Adrenal gland (tissue), 5 donors: ENCODE data around the gene SOHLH1.

Experiments
- CTCF ChIP-seq, 6 experiments: fragments of 450-650 bp in 4 of 6; fragments of 200-600 bp in 2 of 6; sonication (generic) in 1 of 6; IDR thresholded peaks; 1 replicate in 5 of 6; 2 replicates in 1 of 6; pipeline versions ENCODE4 v1.5.1 to v1.8.0; 2016 to 2021; ENCODE audit warnings: antibody characterized with exemption in 6 of 6, mild to moderate bottlenecking in 2 of 6, moderate library complexity in 1 of 6
- POLR2A ChIP-seq, 2 donors: fragments of 450-650 bp; IDR thresholded peaks; one replicate each; pipeline ENCODE4 v1.6.1; 2017; ENCODE audit warnings: antibody characterized with exemption in 2 of 2, mild to moderate bottlenecking in 2 of 2, moderate library complexity in 1 of 2
- donor health status: DM: no; HTN: no; CAD: no.

- no peak for TF ChIP-seq CTCF (IDR thresholded peaks at IDR 0.05)
- TF ChIP-seq POLR2A (IDR thresholded peaks at IDR 0.05), result no peak
These were observed 16.8 kb upstream of the SOHLH1 start for GRCh38 chr9:135716045-135716444.
